Measurements from ENCODE around the gene CTAGE9. TPM values are rescaled to one million over a fixed set of nuclear protein-coding genes. Genes with fewer than 3 reads are reported as not detected.
"Not testable (repeated sequence)": the region's sequence is repeated elsewhere in the genome, so short reads cannot be mapped to it uniquely, and the experiment has no call there.

CTAGE9 gene
- polyA plus RNA-seq, 1 donor from 2014 or later = not detected

DNA sequence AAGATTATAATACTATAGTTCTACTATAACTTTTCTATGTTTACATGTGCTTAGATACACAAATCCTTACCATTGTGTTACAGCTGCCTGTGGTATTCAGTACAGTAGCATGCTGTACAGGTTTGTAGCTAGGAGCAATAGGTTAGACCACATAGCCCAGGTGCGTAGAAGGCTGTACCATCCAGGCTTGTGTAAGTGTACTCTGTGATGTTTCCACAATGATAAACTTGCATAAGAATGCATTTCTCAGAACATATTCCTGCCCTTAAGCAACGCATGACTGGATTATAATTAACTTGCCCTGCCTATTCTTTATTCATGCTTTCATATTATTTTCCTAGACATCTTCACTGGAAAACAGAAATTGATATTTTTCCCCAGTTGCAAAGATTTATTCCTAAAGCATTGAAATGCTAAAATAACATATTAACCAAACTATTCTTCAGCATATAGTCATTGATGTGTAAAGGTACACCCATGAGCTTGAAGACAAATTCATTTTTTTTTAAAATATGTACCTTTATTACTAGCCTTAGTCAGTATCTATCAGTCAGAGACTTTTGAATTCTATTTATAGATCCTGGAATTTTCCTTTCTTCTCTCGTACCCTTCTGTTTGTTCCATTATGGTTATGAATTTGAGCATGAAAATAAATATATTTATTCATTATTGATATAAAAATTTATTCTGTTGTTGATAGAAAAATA lies 7.2 kb upstream of the CTAGE9 start:
- no peaks in the 10 kb centered on the region for H3F3A ChIP-seq (ENCODE audit: insufficient read depth, low read length, poor library complexity, severe bottlenecking)
- no peaks in the 10 kb centered on the region for H3K9me3 ChIP-seq (ENCODE audit: low read length)
- no peaks in the 10 kb centered on the region for H3K27me3 ChIP-seq (ENCODE audit: insufficient read depth, low read depth, low read length)
- no peaks in the 10 kb centered on the region for H3K79me2 ChIP-seq (replicated peaks; ENCODE audit: insufficient read depth, low read length)
- no peak overlapping the region for H2AFZ ChIP-seq (ENCODE audit: low read depth, low read length)
- no peaks in the 10 kb centered on the region for H4K20me1 ChIP-seq (ENCODE audit: insufficient read depth)
- TF ChIP-seq RAD21 (conservative IDR thresholded peaks at IDR 0.05) = no peak
- no peak for TF ChIP-seq EP300 (conservative IDR thresholded peaks at IDR 0.05; ENCODE audit: poor library complexity, severe bottlenecking)
- no peak for TF ChIP-seq SMC3 (conservative IDR thresholded peaks at IDR 0.05; ENCODE audit: poor library complexity)
- TF ChIP-seq REST (IDR thresholded peaks at IDR 0.05; ENCODE audit: borderline replicate concordance) = no peak
- TF ChIP-seq TAF1 (IDR thresholded peaks at IDR 0.05; ENCODE audit: low read depth) = no peak
- TF ChIP-seq EZH2 (IDR thresholded peaks at IDR 0.05; ENCODE audit: borderline replicate concordance, insufficient read depth, low read length, poor library complexity, severe bottlenecking) = no peak
- TF ChIP-seq MXI1 (conservative IDR thresholded peaks at IDR 0.05; ENCODE audit: poor library complexity, severe bottlenecking) = no peak
- TF ChIP-seq, protein P1, sequence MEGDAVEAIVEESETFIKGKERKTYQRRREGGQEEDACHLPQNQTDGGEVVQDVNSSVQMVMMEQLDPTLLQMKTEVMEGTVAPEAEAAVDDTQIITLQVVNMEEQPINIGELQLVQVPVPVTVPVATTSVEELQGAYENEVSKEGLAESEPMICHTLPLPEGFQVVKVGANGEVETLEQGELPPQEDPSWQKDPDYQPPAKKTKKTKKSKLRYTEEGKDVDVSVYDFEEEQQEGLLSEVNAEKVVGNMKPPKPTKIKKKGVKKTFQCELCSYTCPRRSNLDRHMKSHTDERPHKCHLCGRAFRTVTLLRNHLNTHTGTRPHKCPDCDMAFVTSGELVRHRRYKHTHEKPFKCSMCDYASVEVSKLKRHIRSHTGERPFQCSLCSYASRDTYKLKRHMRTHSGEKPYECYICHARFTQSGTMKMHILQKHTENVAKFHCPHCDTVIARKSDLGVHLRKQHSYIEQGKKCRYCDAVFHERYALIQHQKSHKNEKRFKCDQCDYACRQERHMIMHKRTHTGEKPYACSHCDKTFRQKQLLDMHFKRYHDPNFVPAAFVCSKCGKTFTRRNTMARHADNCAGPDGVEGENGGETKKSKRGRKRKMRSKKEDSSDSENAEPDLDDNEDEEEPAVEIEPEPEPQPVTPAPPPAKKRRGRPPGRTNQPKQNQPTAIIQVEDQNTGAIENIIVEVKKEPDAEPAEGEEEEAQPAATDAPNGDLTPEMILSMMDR (IDR thresholded peaks at IDR 0.05; ENCODE audit: poor library complexity, severe bottlenecking) = no peak
- TF ChIP-seq POLR2AphosphoS5 (IDR thresholded peaks at IDR 0.05) = no peak
- no peaks in the 10 kb centered on the region for H3K36me3 ChIP-seq (ENCODE audit: insufficient read depth, low read length)
- no peak overlapping the region for H3K27ac ChIP-seq (ENCODE audit: low read length)
- no peak overlapping the region for H3K9ac ChIP-seq (ENCODE audit: low read length)
- no peak overlapping the region for H3K4me3 ChIP-seq (ENCODE audit: low read length)
- H3K9me2 ChIP-seq (ENCODE audit: insufficient read depth, low read length) = no peaks in the 10 kb centered on the region
- no peak overlapping the region for H3K4me2 ChIP-seq (ENCODE audit: low read length)

DNA sequence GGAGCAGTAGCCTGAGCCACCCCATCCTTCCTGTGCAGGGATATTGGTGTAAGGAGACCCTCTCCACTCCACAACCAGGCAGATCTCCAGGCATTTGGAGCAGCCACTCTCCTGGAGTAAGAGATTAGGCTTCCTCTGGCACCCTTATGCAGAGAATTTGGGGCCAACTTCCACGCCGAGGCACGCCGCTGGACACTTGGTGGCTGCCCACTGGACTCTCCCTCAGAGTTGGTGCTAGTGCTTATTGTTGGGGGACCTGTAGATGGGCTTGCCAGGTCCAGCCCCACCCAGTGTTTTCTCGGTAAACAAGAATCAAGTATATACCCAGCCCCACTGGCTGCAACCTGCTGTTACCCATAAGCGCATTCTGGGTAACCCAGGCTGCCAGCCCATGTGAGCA lies 4.8 kb upstream of the CTAGE9 start:
- not testable (repeated sequence) for H3K36me3 ChIP-seq (ENCODE audit: insufficient read depth, low read length); H3K4me2 ChIP-seq (ENCODE audit: low read length); H3K27me3 ChIP-seq (ENCODE audit: insufficient read depth, low read depth, low read length); H3F3A ChIP-seq (ENCODE audit: insufficient read depth, low read length, poor library complexity, severe bottlenecking); H3K4me3 ChIP-seq (ENCODE audit: low read length); H3K79me2 ChIP-seq (replicated peaks; ENCODE audit: insufficient read depth, low read length); H3K9me3 ChIP-seq (ENCODE audit: low read length); H3K9ac ChIP-seq (ENCODE audit: low read length); H4K20me1 ChIP-seq (ENCODE audit: insufficient read depth); H3K27ac ChIP-seq (ENCODE audit: low read length); H3K9me2 ChIP-seq (ENCODE audit: insufficient read depth, low read length); H2AFZ ChIP-seq (ENCODE audit: low read depth, low read length)

DNA sequence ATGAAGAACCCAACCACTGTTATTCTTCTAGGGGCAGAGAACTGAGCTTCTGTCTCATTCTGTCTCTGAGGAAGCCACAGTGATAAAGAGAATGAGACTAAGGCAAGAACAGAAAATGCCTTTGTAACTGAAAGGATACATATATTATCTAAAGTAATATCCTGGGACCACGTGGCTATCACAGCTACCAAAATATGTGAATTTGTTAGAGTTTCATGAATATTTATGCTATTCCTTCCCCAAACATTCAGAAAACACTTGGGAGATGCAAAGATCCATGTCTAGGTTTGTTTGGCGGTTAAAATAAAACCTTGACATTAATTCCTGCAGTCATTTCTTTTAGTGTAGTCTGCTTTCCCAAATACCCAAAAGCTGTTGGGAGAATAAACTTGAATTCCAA lies 6.9 kb downstream of the CTAGE9 start:
- H3K9me2 ChIP-seq (ENCODE audit: insufficient read depth, low read length); H3K27me3 ChIP-seq (ENCODE audit: insufficient read depth, low read depth, low read length); H3K9ac ChIP-seq (ENCODE audit: low read length); H3F3A ChIP-seq (ENCODE audit: insufficient read depth, low read length, poor library complexity, severe bottlenecking); H3K9me3 ChIP-seq (ENCODE audit: low read length); H3K27ac ChIP-seq (ENCODE audit: low read length); H3K79me2 ChIP-seq (replicated peaks; ENCODE audit: insufficient read depth, low read length); H3K36me3 ChIP-seq (ENCODE audit: insufficient read depth, low read length); H4K20me1 ChIP-seq (ENCODE audit: insufficient read depth); H3K4me3 ChIP-seq (ENCODE audit: low read length); H3K4me2 ChIP-seq (ENCODE audit: low read length); H2AFZ ChIP-seq (ENCODE audit: low read depth, low read length): not testable (repeated sequence)

DNA sequence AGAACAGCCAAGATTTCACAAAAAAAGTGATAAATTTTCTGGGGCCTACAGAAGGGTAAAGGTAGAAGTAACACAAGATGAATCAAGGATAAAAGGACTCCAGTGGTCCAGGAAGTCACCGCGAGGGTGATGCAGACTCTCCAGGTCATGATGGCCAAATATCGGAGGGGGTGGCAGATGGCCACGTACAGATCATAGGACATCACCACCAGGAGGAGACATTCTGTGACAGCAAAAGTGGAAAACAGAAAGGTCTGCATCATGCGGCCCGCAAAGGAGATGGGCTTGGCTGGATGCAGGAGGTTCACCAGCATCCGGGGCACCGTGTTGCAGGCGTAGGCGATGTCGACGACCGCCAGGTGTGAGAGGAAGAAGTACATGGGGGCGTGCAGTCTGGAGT lies 10.0 kb downstream of the CTAGE9 start:
- H3K4me2 ChIP-seq (ENCODE audit: low read length); H3K9me3 ChIP-seq (ENCODE audit: low read length); H3K9me2 ChIP-seq (ENCODE audit: insufficient read depth, low read length); H3K27me3 ChIP-seq (ENCODE audit: insufficient read depth, low read depth, low read length); H3F3A ChIP-seq (ENCODE audit: insufficient read depth, low read length, poor library complexity, severe bottlenecking); H3K36me3 ChIP-seq (ENCODE audit: insufficient read depth, low read length); H4K20me1 ChIP-seq (ENCODE audit: insufficient read depth); H2AFZ ChIP-seq (ENCODE audit: low read depth, low read length); H3K79me2 ChIP-seq (replicated peaks; ENCODE audit: insufficient read depth, low read length); H3K9ac ChIP-seq (ENCODE audit: low read length); H3K27ac ChIP-seq (ENCODE audit: low read length); H3K4me3 ChIP-seq (ENCODE audit: low read length): not testable (repeated sequence)
